Thyroid gland (tissue), 4 donors: ENCODE measurements around the gene XPC.

ENCODE experiments used
- POLR2A ChIP-seq, 2 donors: fragments of 450-650 bp; IDR thresholded peaks; one replicate each; pipeline ENCODE4 v1.6.1; 2017; ENCODE audit warnings: antibody characterized with exemption in 2 of 2, mild to moderate bottlenecking in 2 of 2, moderate library complexity in 1 of 2
- TF ChIP-seq, protein P1 (sequence below), 6 experiments: fragments of 200-600 bp in 3 of 6; fragments of 450-650 bp in 3 of 6; sonication (generic) in 3 of 6; IDR thresholded peaks; one replicate each; pipeline ENCODE4 v1.5.1; 2016 to 2019; ENCODE audit warnings: antibody characterized with exemption in 6 of 6, mild to moderate bottlenecking in 2 of 6, inconsistent platforms in 1 of 6, moderate library complexity in 1 of 6

DNA sequence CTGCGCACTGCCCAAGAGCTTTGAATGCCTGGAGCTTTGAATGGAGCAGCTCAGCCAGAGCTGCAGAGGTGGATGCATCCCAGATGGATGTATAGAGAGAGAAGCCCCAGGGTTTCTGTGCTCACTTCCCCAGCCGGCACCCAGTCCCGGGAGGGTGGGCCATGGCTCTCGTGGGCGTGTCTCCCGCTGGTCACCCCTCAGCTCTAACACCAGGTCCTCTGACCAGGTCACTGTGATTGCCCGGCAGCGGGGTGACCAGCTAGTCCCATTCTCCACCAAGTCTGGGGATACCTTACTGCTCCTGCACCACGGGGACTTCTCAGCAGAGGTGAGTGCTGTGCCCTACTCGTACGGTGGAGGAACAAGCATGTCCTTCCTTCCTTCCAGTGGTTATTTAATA, 42.8 kb downstream of the XPC start:
- TF ChIP-seq, protein P1, sequence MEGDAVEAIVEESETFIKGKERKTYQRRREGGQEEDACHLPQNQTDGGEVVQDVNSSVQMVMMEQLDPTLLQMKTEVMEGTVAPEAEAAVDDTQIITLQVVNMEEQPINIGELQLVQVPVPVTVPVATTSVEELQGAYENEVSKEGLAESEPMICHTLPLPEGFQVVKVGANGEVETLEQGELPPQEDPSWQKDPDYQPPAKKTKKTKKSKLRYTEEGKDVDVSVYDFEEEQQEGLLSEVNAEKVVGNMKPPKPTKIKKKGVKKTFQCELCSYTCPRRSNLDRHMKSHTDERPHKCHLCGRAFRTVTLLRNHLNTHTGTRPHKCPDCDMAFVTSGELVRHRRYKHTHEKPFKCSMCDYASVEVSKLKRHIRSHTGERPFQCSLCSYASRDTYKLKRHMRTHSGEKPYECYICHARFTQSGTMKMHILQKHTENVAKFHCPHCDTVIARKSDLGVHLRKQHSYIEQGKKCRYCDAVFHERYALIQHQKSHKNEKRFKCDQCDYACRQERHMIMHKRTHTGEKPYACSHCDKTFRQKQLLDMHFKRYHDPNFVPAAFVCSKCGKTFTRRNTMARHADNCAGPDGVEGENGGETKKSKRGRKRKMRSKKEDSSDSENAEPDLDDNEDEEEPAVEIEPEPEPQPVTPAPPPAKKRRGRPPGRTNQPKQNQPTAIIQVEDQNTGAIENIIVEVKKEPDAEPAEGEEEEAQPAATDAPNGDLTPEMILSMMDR (IDR thresholded peaks at IDR 0.05): no peak
- no peak for TF ChIP-seq POLR2A (IDR thresholded peaks at IDR 0.05)
